Chondrocyte (in vitro differentiated cells): ENCODE measurements around the gene ATXN7. TPM values are rescaled to one million over a fixed set of nuclear protein-coding genes. Genes with fewer than 3 reads are reported as not detected.
A peak's percentile ranks its signal among the peaks of the same experiment; 100 is the strongest.

ENCODE experiments used
- DNase-seq: peaks from one replicate; pipeline ENCODE4 v3.0.0; 2021; ENCODE audit warnings: mixed read lengths, low spot score
- H3K27ac Mint-ChIP-seq: one replicate; pipeline ENCODE4 v1.8.0; 2021; ENCODE audit warnings: mild to moderate bottlenecking, moderate library complexity, mixed read lengths; ENCODE audit not compliant: unreplicated experiment
- H3K27me3 Mint-ChIP-seq: 2 replicates; pipeline ENCODE4 v1.8.0; 2021; ENCODE audit warnings: low read depth, mixed read lengths
- H3K36me3 Mint-ChIP-seq: 2 replicates; pipeline ENCODE4 v1.8.0; 2021; ENCODE audit warnings: low read depth, mixed read lengths
- H3K4me1 Mint-ChIP-seq: 2 replicates; pipeline ENCODE4 v1.8.0; 2021; ENCODE audit warnings: low read depth, mild to moderate bottlenecking, mixed read lengths
- H3K4me3 Mint-ChIP-seq: one replicate; pipeline ENCODE4 v1.8.0; 2021; ENCODE audit warnings: mild to moderate bottlenecking, moderate library complexity, mixed read lengths; ENCODE audit not compliant: unreplicated experiment
- H3K9me3 Mint-ChIP-seq: 2 replicates; pipeline ENCODE4 v1.8.0; 2021; ENCODE audit warnings: low read depth, mixed read lengths
- long read RNA-seq: library from polyadenylated mRNA; stranded (forward); transcript quantifications from one replicate; pipeline ENCODE4 v2.0.0, GENCODE V29; 2021
- total RNA-seq: library from RNA; stranded (reverse); gene quantifications from 3 replicates; pipeline ENCODE4 v1.2.1, GENCODE V29; 2021
- TF ChIP-seq, protein P1 (sequence below): fragments of 200-600 bp; sonication (generic); IDR thresholded peaks from 2 replicates; pipeline ENCODE4 v1.5.0; 2021; ENCODE audit warnings: antibody characterized with exemption, mild to moderate bottlenecking, moderate library complexity

Gene ATXN7, protein sequence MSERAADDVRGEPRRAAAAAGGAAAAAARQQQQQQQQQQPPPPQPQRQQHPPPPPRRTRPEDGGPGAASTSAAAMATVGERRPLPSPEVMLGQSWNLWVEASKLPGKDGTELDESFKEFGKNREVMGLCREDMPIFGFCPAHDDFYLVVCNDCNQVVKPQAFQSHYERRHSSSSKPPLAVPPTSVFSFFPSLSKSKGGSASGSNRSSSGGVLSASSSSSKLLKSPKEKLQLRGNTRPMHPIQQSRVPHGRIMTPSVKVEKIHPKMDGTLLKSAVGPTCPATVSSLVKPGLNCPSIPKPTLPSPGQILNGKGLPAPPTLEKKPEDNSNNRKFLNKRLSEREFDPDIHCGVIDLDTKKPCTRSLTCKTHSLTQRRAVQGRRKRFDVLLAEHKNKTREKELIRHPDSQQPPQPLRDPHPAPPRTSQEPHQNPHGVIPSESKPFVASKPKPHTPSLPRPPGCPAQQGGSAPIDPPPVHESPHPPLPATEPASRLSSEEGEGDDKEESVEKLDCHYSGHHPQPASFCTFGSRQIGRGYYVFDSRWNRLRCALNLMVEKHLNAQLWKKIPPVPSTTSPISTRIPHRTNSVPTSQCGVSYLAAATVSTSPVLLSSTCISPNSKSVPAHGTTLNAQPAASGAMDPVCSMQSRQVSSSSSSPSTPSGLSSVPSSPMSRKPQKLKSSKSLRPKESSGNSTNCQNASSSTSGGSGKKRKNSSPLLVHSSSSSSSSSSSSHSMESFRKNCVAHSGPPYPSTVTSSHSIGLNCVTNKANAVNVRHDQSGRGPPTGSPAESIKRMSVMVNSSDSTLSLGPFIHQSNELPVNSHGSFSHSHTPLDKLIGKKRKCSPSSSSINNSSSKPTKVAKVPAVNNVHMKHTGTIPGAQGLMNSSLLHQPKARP
- 19.1 to 20.6 TPM (median 19.5 TPM) in 3 replicates for total RNA-seq
- long read RNA-seq, partial matches to known transcripts, result 0 of 1 reads
- long read RNA-seq, other reads (novel, unspliced or antisense), result 1 of 1 reads

DNA sequence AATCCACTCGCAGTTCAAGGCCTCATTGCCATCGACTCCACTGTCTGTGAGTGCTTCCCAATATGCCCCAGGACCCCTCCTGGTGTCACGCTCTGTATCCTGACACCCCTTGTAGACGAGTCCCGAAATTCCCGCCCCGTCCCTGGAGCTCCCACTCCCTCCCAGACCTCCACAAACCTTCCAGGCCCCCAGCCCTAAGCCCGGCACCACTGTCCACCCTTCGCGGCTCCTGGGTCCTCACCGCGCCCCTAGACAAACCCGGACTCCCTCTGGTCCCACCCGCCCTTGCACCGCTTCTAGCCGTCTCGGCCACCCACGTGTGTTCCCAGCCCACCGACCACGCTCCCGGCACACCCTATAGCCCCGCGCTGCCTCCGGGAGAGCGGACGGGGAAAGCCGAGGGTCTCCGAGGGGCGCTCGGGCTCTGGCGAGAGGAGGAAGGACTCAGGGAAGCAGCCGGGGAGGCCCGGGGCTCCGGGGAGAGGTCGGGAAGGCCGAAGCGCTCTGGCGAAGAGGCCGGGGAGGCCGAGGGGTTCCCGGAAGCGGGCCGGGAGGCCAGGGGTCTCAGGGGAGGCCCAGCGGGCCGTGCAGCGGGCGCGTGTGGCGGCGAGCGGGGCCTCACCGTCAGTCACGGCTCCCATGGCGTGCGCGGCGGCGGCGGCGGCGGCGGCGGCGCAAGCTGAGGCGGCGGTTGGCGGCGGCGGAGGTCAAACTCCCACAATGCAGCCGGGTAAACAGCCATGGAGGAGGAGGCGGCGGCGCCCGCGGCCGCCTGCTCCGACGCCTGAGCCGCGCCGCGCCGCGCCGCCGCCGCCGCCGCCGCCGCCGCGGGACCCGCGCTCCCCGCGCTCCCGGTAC is at the start of gene ATXN7, which contains the start of gene THOC7:
Gene ATXN7, plus strand, starts transcription at position 718 of the 858 bp plus-strand sequence. CDS start 48,732 bp downstream, outside the sequence.
Gene THOC7, minus strand, starts transcription at position 656 of the 858 bp plus-strand sequence. Its CDS starts 15 bp downstream, at position 641.
- peak; percentile 92 for DNase-seq
- Mint-ChIP-seq H3K27me3 (no peaks in the 10 kb centered on the region), H3K27ac (peak within 1 kb of the TSS; percentile 89), H3K9me3 (no peaks in the 10 kb centered on the region), H3K4me3 (peak within 1 kb of the TSS; percentile 92), H3K36me3 (peaks cover 2% of the 10 kb centered on the region), H3K4me1 (peaks cover 25% of the 10 kb centered on the region)
- TF ChIP-seq, protein P1, sequence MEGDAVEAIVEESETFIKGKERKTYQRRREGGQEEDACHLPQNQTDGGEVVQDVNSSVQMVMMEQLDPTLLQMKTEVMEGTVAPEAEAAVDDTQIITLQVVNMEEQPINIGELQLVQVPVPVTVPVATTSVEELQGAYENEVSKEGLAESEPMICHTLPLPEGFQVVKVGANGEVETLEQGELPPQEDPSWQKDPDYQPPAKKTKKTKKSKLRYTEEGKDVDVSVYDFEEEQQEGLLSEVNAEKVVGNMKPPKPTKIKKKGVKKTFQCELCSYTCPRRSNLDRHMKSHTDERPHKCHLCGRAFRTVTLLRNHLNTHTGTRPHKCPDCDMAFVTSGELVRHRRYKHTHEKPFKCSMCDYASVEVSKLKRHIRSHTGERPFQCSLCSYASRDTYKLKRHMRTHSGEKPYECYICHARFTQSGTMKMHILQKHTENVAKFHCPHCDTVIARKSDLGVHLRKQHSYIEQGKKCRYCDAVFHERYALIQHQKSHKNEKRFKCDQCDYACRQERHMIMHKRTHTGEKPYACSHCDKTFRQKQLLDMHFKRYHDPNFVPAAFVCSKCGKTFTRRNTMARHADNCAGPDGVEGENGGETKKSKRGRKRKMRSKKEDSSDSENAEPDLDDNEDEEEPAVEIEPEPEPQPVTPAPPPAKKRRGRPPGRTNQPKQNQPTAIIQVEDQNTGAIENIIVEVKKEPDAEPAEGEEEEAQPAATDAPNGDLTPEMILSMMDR, result no peak

DNA sequence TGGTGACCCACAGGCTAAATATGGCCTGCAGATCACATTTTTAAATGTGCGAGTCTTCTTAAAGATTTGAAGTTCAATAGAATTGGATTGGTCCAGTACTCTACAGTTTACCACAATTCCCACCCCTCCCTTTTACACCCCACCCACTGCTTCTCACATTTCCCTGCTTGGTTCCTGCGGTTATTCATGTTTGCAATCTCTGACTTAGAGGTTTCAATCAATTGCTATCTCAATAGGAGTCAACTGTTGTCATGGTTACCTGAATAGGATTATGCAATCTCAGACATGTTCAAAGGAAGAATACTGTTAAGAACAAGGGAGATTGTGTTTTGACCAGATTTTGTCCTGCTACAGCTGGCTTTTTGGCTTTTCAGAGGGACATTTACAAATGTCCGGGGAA is 49.4 kb upstream of the ATXN7 start:
- no peak for DNase-seq
- H3K27ac Mint-ChIP-seq, result no peak overlapping the region
- H3K36me3 Mint-ChIP-seq, result no peaks in the 10 kb centered on the region
- no peaks in the 10 kb centered on the region for H3K9me3 Mint-ChIP-seq
- H3K4me3 Mint-ChIP-seq, result no peak overlapping the region
- H3K27me3 Mint-ChIP-seq, result no peaks in the 10 kb centered on the region
- H3K4me1 Mint-ChIP-seq, result no peaks in the 10 kb centered on the region
- TF ChIP-seq, protein P1, result no peak

DNA sequence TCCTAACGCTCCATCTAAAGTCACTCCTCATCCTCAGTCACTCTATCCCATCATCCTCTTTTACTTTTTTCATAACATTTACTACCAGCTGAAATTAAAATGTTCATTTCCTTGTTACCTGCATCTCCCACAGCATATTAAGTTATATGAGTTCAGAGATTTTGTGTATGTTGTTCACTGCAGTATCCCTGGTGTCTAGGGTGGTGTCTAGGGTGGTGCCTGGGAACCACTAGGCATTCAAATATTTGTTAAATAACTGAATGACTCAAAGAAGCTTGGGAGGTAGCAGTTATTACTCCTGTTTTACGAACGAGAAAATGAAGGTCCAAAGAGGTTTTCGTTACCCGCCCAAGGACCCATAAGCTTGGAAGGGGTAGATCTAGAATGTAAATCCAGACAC is 46.4 kb upstream of the ATXN7 start:
- Mint-ChIP-seq H3K36me3 (no peaks in the 10 kb centered on the region), H3K4me1 (no peaks in the 10 kb centered on the region), H3K4me3 (no peak overlapping the region), H3K9me3 (no peaks in the 10 kb centered on the region), H3K27me3 (no peaks in the 10 kb centered on the region), H3K27ac (no peak overlapping the region)
- TF ChIP-seq, protein P1, result no peak
- no peak for DNase-seq

DNA sequence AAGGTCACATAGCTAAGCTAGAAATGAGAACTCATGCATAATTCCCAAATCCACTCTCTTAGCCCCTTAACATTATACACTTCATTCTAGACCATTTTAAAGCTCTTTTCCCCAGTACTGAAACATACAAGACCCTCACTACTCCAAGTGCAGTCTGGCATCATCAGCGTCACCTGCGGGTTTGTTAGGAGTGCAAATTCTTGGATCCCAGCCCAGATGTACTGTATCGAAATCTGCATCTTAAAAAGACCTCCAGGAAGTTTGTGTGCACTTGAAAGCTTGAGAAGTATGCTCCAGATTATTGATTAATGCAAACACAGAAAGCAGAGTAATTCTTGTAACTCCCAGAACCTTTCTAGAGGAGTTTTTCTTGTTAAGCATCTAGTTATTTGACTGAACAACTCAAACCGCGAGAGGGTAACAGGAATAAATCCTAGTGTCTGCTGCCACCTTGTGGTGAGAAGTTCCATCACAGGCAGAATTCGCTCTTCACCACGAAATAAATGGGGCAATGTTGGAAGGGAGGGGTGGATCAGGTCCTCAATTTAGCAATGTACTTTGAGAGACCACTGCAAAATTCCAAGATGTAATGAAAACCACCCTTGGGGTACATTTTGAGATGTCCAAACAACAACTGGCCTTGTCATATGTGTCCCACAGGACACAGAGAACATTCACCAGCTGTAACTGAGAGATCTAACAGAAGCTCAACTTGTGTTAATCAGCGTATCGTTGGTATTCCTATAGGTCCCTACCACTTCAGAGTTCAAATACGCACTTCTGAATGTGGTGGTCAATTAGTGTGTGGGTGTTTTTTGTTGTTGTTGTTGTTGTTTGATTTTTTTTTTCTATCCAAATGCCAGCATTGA is 45.2 kb upstream of the ATXN7 start:
- Mint-ChIP-seq H3K27ac (no peak overlapping the region), H3K4me3 (no peak overlapping the region), H3K36me3 (no peaks in the 10 kb centered on the region), H3K9me3 (no peaks in the 10 kb centered on the region), H3K27me3 (no peaks in the 10 kb centered on the region), H3K4me1 (no peaks in the 10 kb centered on the region)
- no peak for DNase-seq
- TF ChIP-seq, protein P1, result peak; percentile 98
